GM10847 (cell line): ENCODE measurements around the gene SMARCA4.

Experiments used
- POLR2A ChIP-seq: IDR thresholded peaks from 2 replicates; pipeline ENCODE4 v1.6.1; 2011; ENCODE audit not compliant: insufficient read length; ENCODE audit errors: extremely low read depth

The SMARCA4 gene

DNA sequence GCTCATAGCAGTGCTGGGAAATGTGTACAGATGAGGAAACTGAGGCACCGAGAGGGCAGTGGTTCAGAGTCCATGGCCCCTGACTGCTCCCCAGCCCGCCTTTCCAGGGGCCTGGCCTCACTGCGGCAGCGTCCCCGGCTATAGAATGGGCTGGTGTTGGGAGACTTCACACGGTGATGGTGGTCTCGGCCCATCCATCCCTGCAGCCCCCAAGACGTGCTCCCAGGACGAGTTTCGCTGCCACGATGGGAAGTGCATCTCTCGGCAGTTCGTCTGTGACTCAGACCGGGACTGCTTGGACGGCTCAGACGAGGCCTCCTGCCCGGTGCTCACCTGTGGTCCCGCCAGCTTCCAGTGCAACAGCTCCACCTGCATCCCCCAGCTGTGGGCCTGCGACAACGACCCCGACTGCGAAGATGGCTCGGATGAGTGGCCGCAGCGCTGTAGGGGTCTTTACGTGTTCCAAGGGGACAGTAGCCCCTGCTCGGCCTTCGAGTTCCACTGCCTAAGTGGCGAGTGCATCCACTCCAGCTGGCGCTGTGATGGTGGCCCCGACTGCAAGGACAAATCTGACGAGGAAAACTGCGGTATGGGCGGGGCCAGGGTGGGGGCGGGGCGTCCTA, 144.3 kb downstream of the SMARCA4 start:
- no peak for TF ChIP-seq POLR2A

DNA sequence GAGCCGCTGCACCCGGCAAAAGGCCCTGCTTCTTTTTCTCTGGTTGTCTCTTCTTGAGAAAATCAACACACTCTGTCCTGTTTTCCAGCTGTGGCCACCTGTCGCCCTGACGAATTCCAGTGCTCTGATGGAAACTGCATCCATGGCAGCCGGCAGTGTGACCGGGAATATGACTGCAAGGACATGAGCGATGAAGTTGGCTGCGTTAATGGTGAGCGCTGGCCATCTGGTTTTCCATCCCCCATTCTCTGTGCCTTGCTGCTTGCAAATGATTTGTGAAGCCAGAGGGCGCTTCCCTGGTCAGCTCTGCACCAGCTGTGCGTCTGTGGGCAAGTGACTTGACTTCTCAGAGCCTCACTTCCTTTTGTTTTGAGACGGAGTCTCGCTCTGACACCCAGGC, 145.6 kb downstream of the SMARCA4 start:
- TF ChIP-seq POLR2A = no peak

DNA sequence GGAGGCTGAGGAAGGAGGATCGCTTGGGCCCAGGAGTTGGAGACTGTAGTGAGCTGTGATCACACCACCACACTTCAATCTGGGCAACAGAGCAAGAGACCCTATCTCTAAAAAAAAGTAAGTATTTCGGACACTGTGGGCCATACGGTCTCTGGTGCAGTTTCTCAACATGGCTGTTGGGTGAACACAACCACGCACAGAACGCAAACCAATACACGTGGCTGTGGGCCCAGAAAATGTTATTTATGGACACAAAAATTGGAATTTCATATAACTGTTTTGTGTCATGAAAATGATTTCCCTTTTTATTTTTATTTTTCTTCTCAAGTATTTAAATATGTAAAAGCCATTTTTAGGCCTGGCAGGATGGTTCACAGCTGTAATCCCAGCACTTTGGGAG, 147.9 kb downstream of the SMARCA4 start:
- TF ChIP-seq POLR2A = no peak

DNA sequence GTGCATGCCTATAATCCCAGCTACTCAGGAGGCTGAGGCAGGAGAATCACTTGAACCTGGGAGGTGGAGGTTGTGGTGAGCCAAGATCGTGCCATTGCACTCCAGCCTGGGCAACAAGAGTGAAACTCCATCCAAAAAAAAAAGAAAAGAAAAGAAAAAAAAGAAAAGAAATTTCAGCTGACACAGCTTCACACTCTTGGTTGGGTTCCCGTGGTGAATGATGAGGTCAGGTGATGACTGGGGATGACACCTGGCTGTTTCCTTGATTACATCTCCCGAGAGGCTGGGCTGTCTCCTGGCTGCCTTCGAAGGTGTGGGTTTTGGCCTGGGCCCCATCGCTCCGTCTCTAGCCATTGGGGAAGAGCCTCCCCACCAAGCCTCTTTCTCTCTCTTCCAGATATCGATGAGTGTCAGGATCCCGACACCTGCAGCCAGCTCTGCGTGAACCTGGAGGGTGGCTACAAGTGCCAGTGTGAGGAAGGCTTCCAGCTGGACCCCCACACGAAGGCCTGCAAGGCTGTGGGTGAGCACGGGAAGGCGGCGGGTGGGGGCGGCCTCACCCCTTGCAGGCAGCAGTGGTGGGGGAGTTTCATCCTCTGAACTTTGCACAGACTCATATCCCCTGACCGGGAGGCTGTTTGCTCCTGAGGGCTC, 150.4 kb downstream of the SMARCA4 start:
- no peak for TF ChIP-seq POLR2A

DNA sequence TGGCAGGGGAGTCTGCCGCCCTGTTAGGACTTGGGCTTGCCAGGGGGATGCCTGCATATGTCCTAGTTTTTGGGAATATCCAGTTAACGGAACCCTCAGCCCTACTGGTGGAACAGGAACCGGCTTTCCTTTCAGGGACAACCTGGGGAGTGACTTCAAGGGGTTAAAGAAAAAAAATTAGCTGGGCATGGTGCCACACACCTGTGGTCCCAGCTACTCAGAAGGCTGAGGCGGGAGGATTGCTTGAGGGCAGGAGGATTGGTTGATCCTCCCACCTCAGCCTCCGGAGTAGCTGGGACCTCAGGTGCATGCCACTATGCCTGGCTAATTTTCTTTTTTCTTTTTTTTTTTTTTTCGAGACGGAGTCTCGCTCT, 150.9 kb downstream of the SMARCA4 start:
- TF ChIP-seq POLR2A = no peak
